SK-N-SH (cell line): ENCODE measurements around the gene PIP5K1B. TPM values are rescaled to one million over a fixed set of nuclear protein-coding genes. Genes with fewer than 3 reads are reported as not detected.

Experiments
- CTCF ChIA-PET: fragments of 300-600, 350-600 bp; formaldehyde crosslinking; extraction: SDS; loops from one replicate; lab custom pipeline; 2021; lab: Yijun Ruan, JAX
- POLR2A ChIA-PET: fragments of 350-600 bp; sonication (Branson Sonifier 250); formaldehyde crosslinking; extraction: SDS; loops from one replicate; lab custom pipeline; 2020; ENCODE audit warnings: antibody characterized with exemption, inconsistent platforms; lab: Yijun Ruan, JAX
- DNase-seq: peaks from one replicate; pipeline ENCODE4 v3.0.0; 2012
- H2AFZ ChIP-seq: fragments of 200-600 bp; sonication (generic); 2 replicates; pipeline ENCODE4 v1.8.1; 2016; ENCODE audit warnings: antibody characterized with exemption, mild to moderate bottlenecking, low read depth
- H3F3A ChIP-seq: fragments of 200-600 bp; sonication (generic); replicated peaks from 2 replicates; pipeline ENCODE3; 2016; ENCODE audit warnings: antibody characterized with exemption, mild to moderate bottlenecking; ENCODE audit not compliant: insufficient read depth
- H3K27ac ChIP-seq, 2 experiments: fragments of 200-500 bp in 1 of 2; fragments of 200-600 bp in 1 of 2; sonication (Bioruptor generic) in 1 of 2; sonication (generic), shearing (Covaris generic) in 1 of 2; 2 replicates each; pipeline versions ENCODE4 v1.5.1 to v1.6.1; 2014 to 2016; ENCODE audit warnings: low read depth in 2 of 2, inconsistent platforms in 1 of 2, low read length in 1 of 2, mild to moderate bottlenecking in 1 of 2, mixed read lengths in 1 of 2
- H3K27me3 ChIP-seq: fragments of 200-600 bp; sonication (generic), shearing (Covaris generic); 2 replicates; pipeline ENCODE4 v1.6.1; 2016; ENCODE audit warnings: mixed run types; ENCODE audit not compliant: insufficient read depth
- H3K36me3 ChIP-seq, 2 experiments: fragments of 200-500 bp in 1 of 2; fragments of 200-600 bp in 1 of 2; sonication (Bioruptor generic) in 1 of 2; sonication (generic) in 1 of 2; replicated peaks in 1 of 2; 2 replicates each; pipeline versions ENCODE3 to v1.5.1; 2014 to 2016; ENCODE audit warnings: low read length in 1 of 2, mild to moderate bottlenecking in 1 of 2; ENCODE audit not compliant: insufficient read depth in 2 of 2, control insufficient read depth in 1 of 2
- H3K4me1 ChIP-seq, 2 experiments: fragments of 200-500 bp in 1 of 2; fragments of 200-600 bp in 1 of 2; sonication (Bioruptor generic) in 1 of 2; sonication (generic), shearing (Covaris generic) in 1 of 2; 2 replicates each; pipeline versions ENCODE4 v1.5.1 to v1.6.1; 2014 to 2016; ENCODE audit warnings: low read depth in 1 of 2, low read length in 1 of 2, mixed run types in 1 of 2; ENCODE audit not compliant: insufficient read depth in 2 of 2, control insufficient read depth in 1 of 2
- H3K4me2 ChIP-seq: fragments of 200-600 bp; sonication (generic), shearing (Covaris generic); 2 replicates; pipeline ENCODE4 v1.6.1; 2017; ENCODE audit warnings: mixed run types
- H3K4me3 ChIP-seq, 2 experiments: fragments of 200-500 bp in 1 of 2; fragments of 200-600 bp in 1 of 2; sonication (Bioruptor generic) in 1 of 2; sonication (generic), shearing (Covaris generic) in 1 of 2; 2 replicates each; pipeline versions ENCODE4 v1.5.1 to v1.8.1; 2014 to 2016; ENCODE audit warnings: low read depth in 2 of 2, inconsistent platforms in 1 of 2, low read length in 1 of 2, mild to moderate bottlenecking in 1 of 2, mixed read lengths in 1 of 2, moderate library complexity in 1 of 2
- H3K79me2 ChIP-seq: fragments of 200-600 bp; sonication (generic); 2 replicates; pipeline ENCODE4 v1.8.1; 2017; ENCODE audit warnings: mild to moderate bottlenecking; ENCODE audit not compliant: insufficient read depth
- H3K9ac ChIP-seq: fragments of 200-600 bp; sonication (generic); 2 replicates; pipeline ENCODE4 v1.6.1; 2017; ENCODE audit warnings: mixed run types
- H3K9me2 ChIP-seq: fragments of 200-600 bp; sonication (generic); 2 replicates; pipeline ENCODE4 v1.6.1; 2017; ENCODE audit warnings: mixed run types
- H3K9me3 ChIP-seq: fragments of 200-600 bp; sonication (generic); 2 replicates; pipeline ENCODE4 v1.6.1; 2017; ENCODE audit warnings: mixed run types, mild to moderate bottlenecking, moderate library complexity
- H4K20me1 ChIP-seq: fragments of 200-600 bp; sonication (generic); 2 replicates; pipeline ENCODE4 v1.6.1; 2017; ENCODE audit warnings: mild to moderate bottlenecking, mixed run types; ENCODE audit not compliant: insufficient read depth
- CHD2 ChIP-seq: fragments of 150-350 bp; IDR thresholded peaks from 2 replicates; pipeline ENCODE4 v1.6.1; 2018; ENCODE audit warnings: low read length; ENCODE audit not compliant: partially characterized antibody
- ELF1 ChIP-seq: IDR thresholded peaks from 2 replicates; pipeline ENCODE4 v1.4.0; 2012
- EP300 ChIP-seq, 2 experiments: IDR thresholded peaks; 2 replicates each; pipeline versions ENCODE4 v1.4.0 to v1.6.1; 2012; ENCODE audit warnings: borderline replicate concordance in 1 of 2, low read depth in 1 of 2, low read length in 1 of 2
- EZH2phosphoT487 ChIP-seq: fragments of 200-600 bp; sonication (generic); IDR thresholded peaks from 2 replicates; pipeline ENCODE4 v1.6.1; 2017; ENCODE audit warnings: low read depth, mixed run types, mild to moderate bottlenecking, antibody characterized with exemption, moderate library complexity, borderline replicate concordance
- FOXJ3 ChIP-seq: sonication (generic); formaldehyde crosslinking; IDR thresholded peaks from 2 replicates; pipeline ENCODE4 v1.5.1; 2020; ENCODE audit warnings: mild to moderate bottlenecking, missing genetic modification reagents
- FOXM1 ChIP-seq: IDR thresholded peaks from 2 replicates; pipeline ENCODE4 v1.4.0; 2012; ENCODE audit warnings: low read depth, mild to moderate bottlenecking
- JUND ChIP-seq: IDR thresholded peaks from 2 replicates; pipeline ENCODE4 v1.4.0; 2012
- MAX ChIP-seq: IDR thresholded peaks from 2 replicates; pipeline ENCODE4 v1.4.0; 2012; ENCODE audit warnings: low read depth
- MXI1 ChIP-seq: IDR thresholded peaks from 2 replicates; pipeline ENCODE4 v1.6.1; 2012; ENCODE audit warnings: mild to moderate bottlenecking, low read depth, low read length, improper control_type of control experiment
- NFIC ChIP-seq: IDR thresholded peaks from 2 replicates; pipeline ENCODE4 v1.4.0; 2012; ENCODE audit warnings: borderline replicate concordance
- NRF1 ChIP-seq: IDR thresholded peaks from 2 replicates; pipeline ENCODE4 v1.6.1; 2012; ENCODE audit warnings: low read depth, mild to moderate bottlenecking, low read length
- POLR2AphosphoS5 ChIP-seq: IDR thresholded peaks from 2 replicates; pipeline ENCODE4 v1.6.1; 2012; ENCODE audit warnings: low read depth, low read length
- RCOR1 ChIP-seq: fragments of 150-350 bp; IDR thresholded peaks from 2 replicates; pipeline ENCODE4 v1.6.1; 2017; ENCODE audit warnings: antibody characterized with exemption, low read length
- SIN3A ChIP-seq: IDR thresholded peaks from 2 replicates; pipeline ENCODE4 v1.6.1; 2012; ENCODE audit warnings: low read depth, mild to moderate bottlenecking, low read length, moderate library complexity, borderline replicate concordance
- SMC3 ChIP-seq: IDR thresholded peaks from 2 replicates; pipeline ENCODE4 v1.6.1; 2012; ENCODE audit warnings: low read depth, low read length, improper control_type of control experiment
- TAF1 ChIP-seq: IDR thresholded peaks from 2 replicates; pipeline ENCODE4 v1.6.1; 2012; ENCODE audit warnings: low read depth, mild to moderate bottlenecking, low read length, moderate library complexity, borderline replicate concordance
- ZBTB33 ChIP-seq: IDR thresholded peaks from 2 replicates; pipeline ENCODE4 v1.4.0; 2012; ENCODE audit warnings: low read depth, borderline replicate concordance
- WGBS: methylation state at CpG from one replicate; pipeline ENCODE4 v1.1.6; 2017; ENCODE audit warnings: low lambda C conversion rate; 5-methylcytosine and 5-hydroxymethylcytosine counted together
- polyA plus RNA-seq, 3 experiments: library from polyadenylated mRNA; depleted of rRNA; stranded (reverse); fragments of >200 nt; gene quantifications; 2 replicates each; pipeline ENCODE4 v1.2.3, GENCODE V29; 2012
- TF ChIP-seq, protein P1 (sequence below): IDR thresholded peaks from 2 replicates; pipeline ENCODE4; 2012
- TF ChIP-seq, protein P2 (sequence below): fragments of 200-600 bp; sonication (generic); IDR thresholded peaks from 2 replicates; pipeline ENCODE4 v1.6.1; 2017; ENCODE audit warnings: antibody characterized with exemption, mild to moderate bottlenecking, moderate library complexity

Gene PIP5K1B
- polyA plus RNA-seq, 1 of the 3 experiments (the other 2 are of a cell fraction): not detected

DNA sequence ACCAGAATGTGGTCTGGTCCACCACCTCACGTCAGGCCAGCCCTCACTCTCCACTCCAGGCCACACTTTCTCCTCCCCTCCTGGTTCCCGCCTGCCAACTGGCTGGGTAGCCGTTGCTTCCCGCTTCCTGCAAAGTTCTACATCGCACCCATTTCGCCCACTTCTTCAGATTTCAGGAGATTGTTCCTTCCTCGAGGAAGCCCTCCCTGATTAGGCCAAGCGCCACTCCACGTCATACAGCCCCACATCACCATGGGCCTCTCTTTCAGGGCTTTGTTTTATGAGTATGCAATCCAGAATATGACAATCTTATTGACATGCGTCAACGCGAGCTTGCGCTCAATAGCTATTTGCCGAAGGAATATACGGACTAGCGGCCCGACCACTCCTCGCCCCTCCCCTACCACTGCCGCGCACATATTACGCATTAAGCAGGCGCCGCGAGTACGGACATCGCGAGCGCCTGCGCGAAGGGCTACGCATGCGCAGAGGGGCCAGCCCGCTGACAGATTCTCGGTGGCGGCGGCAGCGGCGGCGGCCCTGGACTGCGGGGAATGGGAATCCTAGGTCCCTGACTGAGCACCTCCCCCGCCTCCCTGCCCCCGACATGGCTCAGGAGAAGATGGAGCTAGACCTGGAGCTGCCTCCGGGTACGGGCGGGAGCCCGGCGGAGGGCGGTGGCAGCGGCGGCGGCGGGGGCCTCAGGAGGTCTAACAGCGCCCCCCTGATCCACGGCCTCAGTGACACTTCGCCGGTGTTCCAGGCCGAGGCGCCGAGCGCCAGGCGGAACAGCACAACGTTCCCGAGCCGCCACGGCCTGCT lies 74.7 kb downstream of the PIP5K1B start:
- H2AFZ ChIP-seq: peak overlapping the region; percentile 99
- peaks cover 4 to 17% of the 10 kb centered on the region in 2 experiments; a peak in 3 of 4 replicates for H3K4me1 ChIP-seq
- H3K9me2 ChIP-seq: no peaks in the 10 kb centered on the region
- H4K20me1 ChIP-seq: no peaks in the 10 kb centered on the region; the same call in 1 of the 2 replicates
- H3K36me3 ChIP-seq: no peaks in the 10 kb centered on the region
- peak overlapping the region; percentile 70 for H3K9ac ChIP-seq
- peak overlapping the region; percentile 52 to 80 for H3K27ac ChIP-seq
- no peaks in the 10 kb centered on the region for H3K9me3 ChIP-seq
- no peaks in the 10 kb centered on the region for H3K27me3 ChIP-seq
- H3K79me2 ChIP-seq: peaks cover 23% of the 10 kb centered on the region; the same call in 1 of the 2 replicates
- 1% methylated on average over 52 of the region's 65 CpGs for WGBS
- CTCF ChIA-PET: interaction anchor here (0.6 to 1.4 kb wide), 3 partner anchors 12 to 199 kb away, joined by 3 read pairs; no protein-coding TSS in a partner anchor
- DNase-seq: peak; percentile 93
- H3F3A ChIP-seq: no peaks in the 10 kb centered on the region
- peak overlapping the region; percentile 86 for H3K4me2 ChIP-seq
- H3K4me3 ChIP-seq: peak overlapping the region; percentile 78 to 82
- peak; percentile 98 for TF ChIP-seq CHD2
- no peak for TF ChIP-seq FOXM1
- peak; percentile 9; the same call in 1 of the 2 replicates for TF ChIP-seq SMC3
- TF ChIP-seq TAF1: peak; percentile 71
- peak; percentile 99 for TF ChIP-seq NRF1
- peak; percentile 75 for TF ChIP-seq POLR2AphosphoS5
- TF ChIP-seq, protein P1, sequence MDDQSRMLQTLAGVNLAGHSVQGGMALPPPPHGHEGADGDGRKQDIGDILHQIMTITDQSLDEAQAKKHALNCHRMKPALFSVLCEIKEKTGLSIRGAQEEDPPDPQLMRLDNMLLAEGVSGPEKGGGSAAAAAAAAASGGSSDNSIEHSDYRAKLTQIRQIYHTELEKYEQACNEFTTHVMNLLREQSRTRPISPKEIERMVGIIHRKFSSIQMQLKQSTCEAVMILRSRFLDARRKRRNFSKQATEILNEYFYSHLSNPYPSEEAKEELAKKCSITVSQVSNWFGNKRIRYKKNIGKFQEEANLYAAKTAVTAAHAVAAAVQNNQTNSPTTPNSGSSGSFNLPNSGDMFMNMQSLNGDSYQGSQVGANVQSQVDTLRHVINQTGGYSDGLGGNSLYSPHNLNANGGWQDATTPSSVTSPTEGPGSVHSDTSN: peak; percentile 64; the same call in 1 of the 2 replicates
- 0 out of 2 replicates have a peak, but pooled peaks have one; percentile 65 for TF ChIP-seq SIN3A
- no peak for TF ChIP-seq JUND
- no peak for TF ChIP-seq NFIC
- TF ChIP-seq, protein P2, sequence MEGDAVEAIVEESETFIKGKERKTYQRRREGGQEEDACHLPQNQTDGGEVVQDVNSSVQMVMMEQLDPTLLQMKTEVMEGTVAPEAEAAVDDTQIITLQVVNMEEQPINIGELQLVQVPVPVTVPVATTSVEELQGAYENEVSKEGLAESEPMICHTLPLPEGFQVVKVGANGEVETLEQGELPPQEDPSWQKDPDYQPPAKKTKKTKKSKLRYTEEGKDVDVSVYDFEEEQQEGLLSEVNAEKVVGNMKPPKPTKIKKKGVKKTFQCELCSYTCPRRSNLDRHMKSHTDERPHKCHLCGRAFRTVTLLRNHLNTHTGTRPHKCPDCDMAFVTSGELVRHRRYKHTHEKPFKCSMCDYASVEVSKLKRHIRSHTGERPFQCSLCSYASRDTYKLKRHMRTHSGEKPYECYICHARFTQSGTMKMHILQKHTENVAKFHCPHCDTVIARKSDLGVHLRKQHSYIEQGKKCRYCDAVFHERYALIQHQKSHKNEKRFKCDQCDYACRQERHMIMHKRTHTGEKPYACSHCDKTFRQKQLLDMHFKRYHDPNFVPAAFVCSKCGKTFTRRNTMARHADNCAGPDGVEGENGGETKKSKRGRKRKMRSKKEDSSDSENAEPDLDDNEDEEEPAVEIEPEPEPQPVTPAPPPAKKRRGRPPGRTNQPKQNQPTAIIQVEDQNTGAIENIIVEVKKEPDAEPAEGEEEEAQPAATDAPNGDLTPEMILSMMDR: peak; percentile 52
- peak; percentile 44; the same call in 1 of the 2 replicates for TF ChIP-seq ELF1
- peak; percentile 94 for TF ChIP-seq ZBTB33
- TF ChIP-seq EP300 (IDR thresholded peaks at IDR 0.05; ENCODE audit: borderline replicate concordance in 1 of 2, low read depth in 1 of 2, low read length in 1 of 2): peak in 1 of 2 experiments; percentile 65; a peak in 1 of 4 replicates
- TF ChIP-seq RCOR1: peak; percentile 50; the same call in 1 of the 2 replicates
- no peak for TF ChIP-seq FOXJ3
- TF ChIP-seq MAX: 0 out of 2 replicates have a peak, but pooled peaks have one; percentile 38
- no peak for TF ChIP-seq EZH2phosphoT487
- peak; percentile 86; the same call in 1 of the 2 replicates for TF ChIP-seq MXI1
- TF ChIP-seq, all 33 proteins: peak for 14
- POLR2A ChIA-PET: interaction anchor here (0.6 kb wide), 2 partner anchors 27 to 30 kb away, joined by 3 read pairs; no protein-coding TSS in a partner anchor
